Activated CD4-positive, alpha-beta T cell treated with anti-CD3 and anti-CD28 coated beads, Interleukin-2, amount 50 U/mL, for 24 hours (primary cell): ENCODE results near the gene TNIP3.
A peak's percentile ranks its signal among the peaks of the same experiment; 100 is the strongest.

Experiments
- DNase-seq, 2 donors: peaks; one replicate each; pipeline ENCODE4 v3.0.0-alpha.2; 2020; ENCODE audit warnings: low read depth in 1 of 2, low spot score in 1 of 2

TNIP3 gene

DNA sequence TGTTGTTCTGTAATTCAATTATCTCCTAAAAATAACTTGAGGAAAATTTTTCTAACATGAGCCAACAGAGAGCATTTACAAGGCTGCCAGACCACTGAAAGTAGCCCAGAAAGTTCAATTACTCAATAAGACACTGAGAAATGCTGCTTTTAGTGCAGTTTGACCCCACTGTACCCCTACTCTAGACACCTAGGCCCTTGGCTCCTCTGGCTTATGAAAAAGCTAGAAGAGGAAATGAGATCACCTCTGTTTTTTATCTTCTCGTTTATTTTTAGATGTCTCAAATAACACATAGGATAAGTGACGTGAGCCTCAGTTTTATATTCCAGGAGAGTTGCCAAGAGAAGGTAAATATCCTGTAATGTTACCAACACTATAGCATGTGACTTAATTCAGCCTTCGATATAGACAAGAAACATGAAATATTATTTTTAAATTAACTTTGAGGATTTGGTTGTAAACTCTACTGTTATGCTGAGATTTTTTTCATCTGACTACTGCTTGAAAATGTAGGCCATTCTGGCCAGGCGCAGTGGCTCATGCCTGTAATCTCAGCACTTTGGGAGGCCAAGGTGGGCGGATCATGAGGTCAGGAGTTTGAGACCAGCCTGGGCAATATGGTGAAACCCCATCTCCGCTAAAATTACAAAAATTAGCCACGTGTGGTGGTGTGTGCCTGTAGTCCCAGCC is 24.4 kb downstream of the TNIP3 start:
- no peak for DNase-seq

DNA sequence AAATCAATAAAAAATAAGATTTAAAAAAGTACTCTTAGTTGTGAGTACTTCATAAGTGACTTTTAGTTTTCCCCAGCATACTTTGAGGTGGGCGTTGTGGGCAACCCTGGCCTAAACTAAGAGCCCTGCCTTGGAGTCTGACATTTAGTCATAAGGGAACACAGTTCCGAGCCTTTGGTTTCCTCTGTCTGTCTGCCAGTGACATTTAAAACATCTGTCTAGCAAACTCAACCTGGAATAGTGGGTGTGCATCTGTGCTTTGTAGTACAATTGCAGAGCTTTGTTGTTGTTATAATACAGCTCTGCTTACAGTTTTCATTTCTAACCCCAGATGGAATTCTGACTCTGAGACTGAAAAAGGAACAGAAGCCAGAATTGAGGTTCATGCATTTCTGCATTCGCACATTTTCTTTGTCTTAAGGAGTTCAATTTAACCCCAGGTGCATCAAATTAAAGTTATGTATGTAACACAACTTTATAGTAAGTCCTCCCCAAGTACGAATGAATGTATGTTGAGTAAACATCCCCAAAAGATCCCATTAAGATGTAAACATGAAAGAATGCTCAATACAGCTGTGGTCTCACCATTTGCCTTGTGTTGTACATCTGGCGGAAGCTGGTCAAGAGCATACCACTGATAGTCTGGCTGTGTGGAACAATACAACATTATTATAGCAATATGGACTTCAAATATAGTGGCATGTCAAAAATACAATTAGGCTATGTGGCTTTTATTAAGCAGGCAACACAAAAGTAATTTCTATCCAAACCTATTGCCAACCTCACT is 25.9 kb downstream of the TNIP3 start:
- DNase-seq: peak in 1 of 2 donors; percentile 49

DNA sequence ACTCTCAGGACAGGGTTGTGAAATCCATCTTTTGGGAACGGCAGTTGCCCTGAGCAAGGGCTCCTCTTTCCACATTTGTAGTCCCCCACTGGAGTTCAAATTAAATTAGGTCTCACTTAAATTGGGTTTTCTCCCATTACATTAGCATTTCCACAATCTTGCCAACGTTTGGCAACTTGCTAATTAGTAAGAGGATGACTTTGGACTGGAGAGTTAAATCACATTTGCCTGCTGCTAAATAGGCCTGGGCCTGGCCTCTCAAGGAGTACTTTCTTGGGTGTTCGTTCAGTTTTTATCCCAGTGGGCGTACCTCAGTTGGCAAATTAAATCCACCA is 33.8 kb downstream of the TNIP3 start:
- no peak for DNase-seq

- no peak for DNase-seq
These were observed 34.4 kb downstream of the TNIP3 start for GRCh38 chr4:121129606-121130325.

DNA sequence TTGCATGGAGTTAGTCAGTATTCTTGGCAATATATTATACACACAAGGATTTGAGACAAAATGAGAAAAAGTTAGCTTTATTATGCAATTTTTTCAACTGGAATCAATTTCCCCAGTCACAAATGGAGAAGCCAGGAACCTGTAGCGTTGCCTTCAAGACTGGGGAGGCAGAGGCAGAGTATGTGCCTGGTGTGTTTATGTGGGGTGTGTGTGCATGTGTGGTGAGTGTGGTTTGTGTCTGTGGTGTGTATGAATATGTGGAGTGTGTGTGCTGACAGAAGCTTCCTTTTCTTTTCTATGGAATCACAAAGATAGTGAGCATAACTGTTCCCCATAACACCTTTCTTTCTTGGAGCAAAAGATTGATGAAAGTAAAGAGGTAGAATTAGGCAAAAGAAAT is 37.0 kb downstream of the TNIP3 start:
- DNase-seq: no peak

- no peak for DNase-seq
These were observed 37.6 kb downstream of the TNIP3 start for GRCh38 chr4:121126449-121127006.

DNA sequence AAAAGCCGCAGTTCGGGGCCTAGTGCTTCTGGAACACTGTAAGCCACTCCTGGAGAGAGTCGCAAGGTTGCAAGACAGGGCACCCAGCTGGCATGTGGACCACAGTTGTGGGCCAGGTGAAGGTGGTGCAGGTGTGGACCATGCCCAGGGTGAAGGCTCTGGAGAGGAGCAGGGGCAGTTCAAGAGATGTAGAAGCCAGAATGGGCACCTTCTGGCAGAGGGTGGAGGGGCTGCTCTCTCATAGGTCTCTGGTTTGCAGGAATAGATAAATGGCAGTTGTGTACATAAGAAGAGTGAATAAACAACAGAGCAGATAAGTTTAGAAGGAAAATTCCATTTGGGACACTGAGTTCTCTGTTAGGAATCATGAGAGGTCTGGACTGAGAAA is 38.6 kb downstream of the TNIP3 start:
- DNase-seq: no peak

- no peak for DNase-seq
These were observed 41.5 kb downstream of the TNIP3 start for GRCh38 chr4:121122661-121123060.

DNA sequence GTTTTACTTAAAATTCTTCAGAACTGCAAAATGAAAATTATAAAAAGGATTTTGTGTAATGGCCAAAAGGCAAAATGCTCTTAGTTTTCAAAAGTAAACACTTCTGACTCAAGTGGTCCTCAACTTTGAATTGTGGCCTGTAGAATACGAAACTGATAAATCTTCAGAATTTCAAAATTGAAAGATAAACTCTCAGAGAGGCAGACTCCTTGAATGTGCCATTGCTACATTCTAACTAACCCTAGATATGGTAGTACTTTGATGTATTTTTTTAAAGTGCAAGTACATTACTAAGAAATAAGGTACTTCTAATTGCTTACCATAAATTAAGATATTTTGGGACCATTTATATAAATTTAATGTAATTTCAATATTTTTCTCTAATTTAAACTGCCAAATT is 44.4 kb downstream of the TNIP3 start:
- DNase-seq: no peak

- no peak for DNase-seq
These were observed 45.8 kb downstream of the TNIP3 start for GRCh38 chr4:121118344-121118743.

- DNase-seq: no peak
These were observed 49.4 kb downstream of the TNIP3 start for GRCh38 chr4:121114756-121115155.

- no peak for DNase-seq
These were observed 51.6 kb downstream of the TNIP3 start for GRCh38 chr4:121112530-121112929.

GRCh38 chr4:121108557-121108956 is 55.6 kb downstream of the TNIP3 start:
- no peak for DNase-seq

- DNase-seq: no peak
These were observed 56.6 kb downstream of the TNIP3 start for GRCh38 chr4:121107507-121107906.

DNA sequence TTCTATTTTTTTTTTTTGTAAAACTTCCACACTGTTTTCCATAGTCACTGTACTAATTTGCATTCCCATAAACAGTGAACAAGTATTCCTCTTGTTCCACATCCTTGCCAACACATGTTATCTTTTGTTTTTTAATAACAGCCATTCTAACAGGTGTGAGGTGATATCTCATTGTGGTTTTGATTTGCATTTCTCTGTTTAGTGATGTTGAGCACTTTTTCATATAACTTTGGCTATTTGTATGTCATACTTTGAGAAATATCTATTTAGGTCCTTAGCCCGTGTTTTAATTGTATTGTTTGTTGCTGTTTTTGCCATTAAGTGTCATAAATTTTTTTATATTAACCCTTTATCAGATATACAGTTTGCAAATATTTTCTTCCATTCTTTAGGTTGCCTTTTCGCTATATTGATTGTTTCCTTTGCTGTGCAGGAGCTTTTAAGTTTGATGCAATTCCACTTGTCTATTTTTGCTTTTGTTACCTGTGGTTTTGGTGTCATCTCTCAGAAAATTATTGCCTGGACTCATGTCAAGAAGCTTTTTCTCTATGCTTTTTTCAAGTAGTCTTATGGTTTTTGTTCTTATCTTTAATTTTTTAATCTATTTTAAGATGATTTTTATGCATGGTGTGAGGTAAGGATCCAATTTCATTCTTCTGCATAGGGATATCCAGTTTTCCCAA is 63.9 kb downstream of the TNIP3 start:
- DNase-seq: no peak

- no peak for DNase-seq
These were observed 65.9 kb downstream of the TNIP3 start for GRCh38 chr4:121098266-121098665.

DNA sequence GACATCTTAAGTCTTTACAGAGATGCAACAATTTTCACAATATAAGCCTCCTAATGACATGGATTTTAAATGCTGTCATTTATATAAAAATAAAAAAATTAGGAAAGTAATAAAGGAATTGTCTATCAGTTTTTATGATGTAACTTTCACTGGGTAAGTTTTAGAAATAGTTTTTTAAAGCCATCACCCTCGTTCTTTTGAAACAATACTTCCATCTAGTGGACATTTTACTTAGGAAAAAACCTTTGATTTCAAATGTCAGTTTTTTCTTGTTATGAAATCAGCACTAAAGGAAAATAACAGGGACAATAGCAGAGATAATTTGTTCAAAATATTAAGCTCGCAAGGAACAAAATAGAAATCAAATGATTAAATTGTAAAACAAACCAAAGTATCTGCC is 67.5 kb downstream of the TNIP3 start:
- no peak for DNase-seq

DNA sequence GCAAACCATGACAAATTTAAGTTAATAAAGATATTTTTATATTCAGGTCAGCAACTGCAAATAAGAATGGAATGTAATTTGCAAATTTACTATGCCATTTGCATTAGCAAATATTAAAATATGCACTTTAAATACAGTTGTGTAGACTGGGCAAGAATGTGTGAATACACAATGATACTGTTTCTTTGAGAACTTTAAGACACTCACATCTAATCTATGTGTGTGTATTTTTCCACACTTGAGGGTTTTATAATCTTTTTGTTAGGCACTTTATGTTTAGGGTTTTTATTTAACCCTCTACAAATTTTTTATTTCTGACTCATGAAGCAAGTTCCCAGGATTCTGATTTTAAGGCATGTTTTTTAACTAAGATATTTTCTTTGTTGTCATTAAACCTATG is 67.9 kb downstream of the TNIP3 start:
- no peak for DNase-seq

- DNase-seq: no peak
These were observed 69.7 kb downstream of the TNIP3 start for GRCh38 chr4:121094297-121094966.

DNA sequence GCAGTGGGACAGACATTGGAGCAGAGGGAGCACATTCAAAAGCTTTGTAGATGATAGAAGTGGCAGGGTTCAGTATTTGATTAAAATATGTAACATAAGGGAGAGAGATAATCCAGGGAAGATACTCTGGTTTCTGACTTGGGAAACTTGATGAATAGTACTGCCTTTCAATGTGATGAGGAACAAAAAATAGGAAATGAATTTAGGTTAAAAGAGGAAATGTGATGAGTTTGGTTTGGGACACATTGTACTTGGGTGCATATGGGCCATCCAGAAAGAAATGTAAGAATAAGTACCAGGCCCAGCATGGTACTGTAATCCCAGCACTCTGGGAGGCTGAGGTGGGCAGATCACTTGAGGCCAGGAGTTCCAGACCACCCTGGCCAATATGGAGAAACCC is 70.9 kb downstream of the TNIP3 start:
- DNase-seq: no peak

- DNase-seq: no peak
These were observed 72.2 kb downstream of the TNIP3 start for GRCh38 chr4:121091941-121092340.
